ENCODE data around the gene KIF21B. TPM values are rescaled to one million over a fixed set of nuclear protein-coding genes. Genes with fewer than 3 reads are reported as not detected.

The KIF21B gene
- total and polyA plus RNA-seq, 2 of the 8 experiments (the other 6 are each of a cell fraction or from before 2014, with no cell fraction given), result 10.8 to 26.5 TPM

DNA sequence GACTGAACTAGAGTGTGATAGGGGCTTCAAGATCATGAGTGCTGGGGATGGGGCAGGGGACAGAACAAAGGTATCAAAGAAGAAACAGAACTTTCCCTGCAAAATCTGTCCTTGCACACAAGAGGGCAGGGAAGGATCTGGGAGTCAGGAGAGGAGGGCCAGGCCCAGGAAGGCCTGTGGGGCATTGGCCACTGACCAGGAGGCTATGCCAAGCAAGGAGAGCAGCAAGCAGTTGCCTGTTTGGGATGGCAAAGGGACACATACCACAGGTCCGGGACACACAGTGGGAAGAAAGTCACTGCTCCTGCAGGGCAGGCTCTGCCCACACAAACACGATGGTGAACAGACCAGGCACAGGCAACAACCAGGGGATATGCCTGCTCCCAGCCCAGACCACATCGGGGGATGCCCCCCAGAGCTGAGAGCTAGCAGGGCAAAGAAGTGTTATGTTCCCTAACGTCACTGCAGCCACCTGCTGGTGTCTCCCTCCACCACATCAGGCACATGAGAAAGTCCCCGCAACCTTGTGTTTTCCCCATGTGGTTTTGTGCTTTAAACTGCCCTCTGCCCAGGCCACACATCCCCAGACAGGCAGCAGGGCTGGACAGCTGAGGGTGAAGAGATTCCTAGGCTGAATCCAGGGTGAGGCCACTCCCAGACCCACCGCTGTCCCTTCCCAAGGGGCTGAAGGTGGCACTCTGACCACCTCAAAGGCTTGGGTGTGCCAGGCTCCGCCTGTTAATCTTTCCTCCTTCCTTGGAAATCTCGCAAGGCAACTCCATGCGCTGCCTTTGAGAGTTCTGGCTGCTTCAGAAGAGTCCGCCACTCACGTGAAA lies 53.6 kb downstream of the KIF21B start:
- 87% methylated on average over 11 of the region's 11 CpGs; no CpG with 5 or more reads in 1 of the 2 experiments for WGBS, 2 experiments (ENCODE audit: extremely low coverage in 1 of 2, insufficient coverage in 1 of 2, insufficient read length in 1 of 2, insufficient replicate concordance in 2 of 2, low coverage in 1 of 2, low lambda C conversion rate in 2 of 2, missing lambda C conversion rate in 1 of 2)
- Histone ChIP-seq H4K91ac (replicated peaks; ENCODE audit: insufficient read length, low read length) (no peak overlapping the region), H3K14ac (ENCODE audit: insufficient read length) (no peak overlapping the region), H3K4me2 (ENCODE audit: insufficient read depth in 1 of 2, low read depth in 2 of 2, low read length in 2 of 2) (no peak overlapping the region), H2AK5ac (ENCODE audit: low read depth, low read length) (no peak overlapping the region), H4K20me1 (replicated peaks in 1 of 2; ENCODE audit: control insufficient read depth in 1 of 2, insufficient read depth in 2 of 2, low read length in 2 of 2) (no peaks in the 10 kb centered on the region), H3K4me1 (replicated peaks in 1 of 4; ENCODE audit: control insufficient read depth in 3 of 4, insufficient read depth in 4 of 4, low read length in 3 of 4) (peaks cover 0 to 3% (median 0%) of the 10 kb centered on the region in 4 experiments; a peak in 1 of 7 replicates), H3K4ac (replicated peaks; ENCODE audit: insufficient read length, low read depth, low read length) (no peak overlapping the region), H3K9ac (replicated peaks in 1 of 4; ENCODE audit: extremely low read depth in 1 of 4, low read depth in 3 of 4, low read length in 3 of 4) (no peak overlapping the region), H3K9me3 (ENCODE audit: insufficient read depth in 2 of 2, low read depth in 1 of 2, low read length in 1 of 2) (no peaks in the 10 kb centered on the region), H2BK15ac (ENCODE audit: low read length) (no peak overlapping the region), H3K18ac (ENCODE audit: extremely low read depth, low read length) (no peak overlapping the region), H2AFZ (ENCODE audit: low read length) (no peak overlapping the region), H3K23me2 (ENCODE audit: low read depth, low read length) (no peaks in the 10 kb centered on the region), H3K79me1 (ENCODE audit: low read depth, low read length) (no peaks in the 10 kb centered on the region), H3K27ac (ENCODE audit: low read depth, low read length) (no peak overlapping the region), H4K8ac (ENCODE audit: extremely low read depth, insufficient read depth, low read length) (no peak overlapping the region), H4K5ac (ENCODE audit: insufficient read length, low read depth, low read length) (no peak overlapping the region), H3K56ac (replicated peaks; ENCODE audit: insufficient read length, low read depth, low read length) (no peak overlapping the region), H3K36me3 (ENCODE audit: control insufficient read depth in 2 of 4, insufficient read depth in 4 of 4, low read length in 3 of 4) (peaks cover 0 to 3% (median 0%) of the 10 kb centered on the region in 4 experiments; a peak in 2 of 8 replicates), H3K79me2 (ENCODE audit: control insufficient read depth in 1 of 2, insufficient read depth in 2 of 2, low read length in 2 of 2) (no peaks in the 10 kb centered on the region), H2BK20ac (ENCODE audit: low read length) (no peak overlapping the region), H3K23ac (ENCODE audit: insufficient read length) (no peak overlapping the region), H3K4me3 (ENCODE audit: extremely low read depth in 1 of 4, insufficient read depth in 2 of 4, low read depth in 3 of 4, low read length in 4 of 4) (no peak overlapping the region), H2BK12ac (ENCODE audit: low read depth, low read length) (no peak overlapping the region), H2BK120ac (replicated peaks; ENCODE audit: low read depth, low read length) (no peak overlapping the region), H3K27me3 (replicated peaks in 1 of 4; ENCODE audit: control insufficient read depth in 3 of 4, extremely low read depth in 1 of 4, insufficient read depth in 3 of 4, low read length in 3 of 4) (no peaks in the 10 kb centered on the region), H2BK5ac (ENCODE audit: low read depth, low read length) (no peak overlapping the region)
- DNase-seq (ENCODE audit: low read depth in 1 of 2, low spot score in 2 of 2) (no peak), FAIRE-seq (no peak)
- POLR2A ChIA-PET (ENCODE audit: partially characterized antibody), result interaction anchor here (1.6 kb wide), 1 partner anchor 9 kb away, joined by 5 read pairs; no protein-coding TSS in a partner anchor
- TF ChIP-seq NANOG (IDR thresholded peaks at IDR 0.05; ENCODE audit: insufficient read depth, low read depth, low read length, poor library complexity, severe bottlenecking), result no peak
- TF ChIP-seq, protein P1, sequence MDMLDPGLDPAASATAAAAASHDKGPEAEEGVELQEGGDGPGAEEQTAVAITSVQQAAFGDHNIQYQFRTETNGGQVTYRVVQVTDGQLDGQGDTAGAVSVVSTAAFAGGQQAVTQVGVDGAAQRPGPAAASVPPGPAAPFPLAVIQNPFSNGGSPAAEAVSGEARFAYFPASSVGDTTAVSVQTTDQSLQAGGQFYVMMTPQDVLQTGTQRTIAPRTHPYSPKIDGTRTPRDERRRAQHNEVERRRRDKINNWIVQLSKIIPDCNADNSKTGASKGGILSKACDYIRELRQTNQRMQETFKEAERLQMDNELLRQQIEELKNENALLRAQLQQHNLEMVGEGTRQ (IDR thresholded peaks at IDR 0.05; ENCODE audit: low read length), result no peak
- no peak for TF ChIP-seq TCF12 (IDR thresholded peaks at IDR 0.05; ENCODE audit: low read depth, low read length)
- TF ChIP-seq KDM1A (IDR thresholded peaks at IDR 0.05; ENCODE audit: borderline replicate concordance, low read length), result no peak
- TF ChIP-seq, protein P2, sequence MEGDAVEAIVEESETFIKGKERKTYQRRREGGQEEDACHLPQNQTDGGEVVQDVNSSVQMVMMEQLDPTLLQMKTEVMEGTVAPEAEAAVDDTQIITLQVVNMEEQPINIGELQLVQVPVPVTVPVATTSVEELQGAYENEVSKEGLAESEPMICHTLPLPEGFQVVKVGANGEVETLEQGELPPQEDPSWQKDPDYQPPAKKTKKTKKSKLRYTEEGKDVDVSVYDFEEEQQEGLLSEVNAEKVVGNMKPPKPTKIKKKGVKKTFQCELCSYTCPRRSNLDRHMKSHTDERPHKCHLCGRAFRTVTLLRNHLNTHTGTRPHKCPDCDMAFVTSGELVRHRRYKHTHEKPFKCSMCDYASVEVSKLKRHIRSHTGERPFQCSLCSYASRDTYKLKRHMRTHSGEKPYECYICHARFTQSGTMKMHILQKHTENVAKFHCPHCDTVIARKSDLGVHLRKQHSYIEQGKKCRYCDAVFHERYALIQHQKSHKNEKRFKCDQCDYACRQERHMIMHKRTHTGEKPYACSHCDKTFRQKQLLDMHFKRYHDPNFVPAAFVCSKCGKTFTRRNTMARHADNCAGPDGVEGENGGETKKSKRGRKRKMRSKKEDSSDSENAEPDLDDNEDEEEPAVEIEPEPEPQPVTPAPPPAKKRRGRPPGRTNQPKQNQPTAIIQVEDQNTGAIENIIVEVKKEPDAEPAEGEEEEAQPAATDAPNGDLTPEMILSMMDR (IDR thresholded peaks at IDR 0.05; ENCODE audit: control extremely low read depth in 1 of 3, insufficient read depth in 1 of 3, low read depth in 1 of 3, low read length in 3 of 3), result peak in 1 of 3 experiments; percentile 23; a peak in 1 of 4 replicates
- TF ChIP-seq RAD21 (IDR thresholded peaks at IDR 0.05 in 1 of 2, conservative IDR thresholded peaks at IDR 0.05 in 1 of 2; ENCODE audit: low read depth in 2 of 2, low read length in 2 of 2), result peak in 1 of 2 experiments; percentile 26; a peak in 1 of 4 replicates
- CTCF ChIA-PET (ENCODE audit: partially characterized antibody), result interaction anchor here (0.6 to 28.5 kb wide), 11 partner anchors 10 to 715 kb away, joined by 3 to 640 read pairs (median 17); no protein-coding TSS in a partner anchor
